Fibroblast of lung (primary cell): Measurements from ENCODE around the gene EMC9. TPM values are rescaled to one million over a fixed set of nuclear protein-coding genes. Genes with fewer than 3 reads are reported as not detected.

Experiments
- DNase-seq, 2 donors: peaks; one replicate each; pipeline versions ENCODE4 v3.0.0 to v3.0.0-alpha.2; 2010; ENCODE audit warnings: low read depth in 2 of 2
- H2AFZ ChIP-seq: 2 replicates; pipeline ENCODE4 v1.5.1; 2012; ENCODE audit warnings: low read length, control low read depth, inconsistent platforms
- H3K27ac ChIP-seq: 2 replicates; pipeline ENCODE4 v1.5.1; 2011; ENCODE audit warnings: low read length, control low read depth; ENCODE audit not compliant: insufficient read depth
- H3K27me3 ChIP-seq: 2 replicates; pipeline ENCODE4 v1.5.1; 2011; ENCODE audit warnings: mild to moderate bottlenecking, low read length; ENCODE audit not compliant: control insufficient read depth, insufficient read depth
- H3K36me3 ChIP-seq: 2 replicates; pipeline ENCODE4 v1.5.1; 2011; ENCODE audit warnings: low read length; ENCODE audit not compliant: control insufficient read depth, insufficient read depth
- H3K4me1 ChIP-seq: 2 replicates; pipeline ENCODE4 v1.5.1; 2011; ENCODE audit warnings: low read length; ENCODE audit not compliant: control insufficient read depth, insufficient read depth; ENCODE audit errors: extremely low read depth
- H3K4me2 ChIP-seq: 2 replicates; pipeline ENCODE4 v1.5.1; 2011; ENCODE audit warnings: low read length, control low read depth; ENCODE audit not compliant: insufficient read depth; ENCODE audit errors: extremely low read depth
- H3K4me3 ChIP-seq, 4 experiments: fragments of 200-600 bp in 1 of 4; sonication (generic) in 1 of 4; replicated peaks in 1 of 4; 2 replicates each; pipeline ENCODE4 v1.5.1; 2011 to 2016; ENCODE audit warnings: low read length in 4 of 4, low read depth in 3 of 4, mild to moderate bottlenecking in 3 of 4, control low read depth in 2 of 4, inconsistent platforms in 1 of 4, mixed read lengths in 1 of 4; ENCODE audit not compliant: insufficient read depth in 1 of 4; ENCODE audit errors: control extremely low read depth in 1 of 4
- H3K79me2 ChIP-seq: 2 replicates; pipeline ENCODE4 v1.5.1; 2012; ENCODE audit warnings: mild to moderate bottlenecking, low read length, inconsistent platforms; ENCODE audit not compliant: control insufficient read depth, insufficient read depth
- H3K9ac ChIP-seq: 2 replicates; pipeline ENCODE4 v1.5.1; 2011; ENCODE audit warnings: mild to moderate bottlenecking, low read length, control low read depth; ENCODE audit not compliant: insufficient read depth
- H3K9me3 ChIP-seq: 2 replicates; pipeline ENCODE4 v1.5.1; 2012; ENCODE audit warnings: low read depth, low read length; ENCODE audit not compliant: control insufficient read depth, insufficient read depth
- H4K20me1 ChIP-seq: 2 replicates; pipeline ENCODE4 v1.5.1; 2011; ENCODE audit warnings: low read length; ENCODE audit not compliant: control insufficient read depth, insufficient read depth; ENCODE audit errors: extremely low read depth
- EZH2 ChIP-seq: IDR thresholded peaks from 2 replicates; pipeline ENCODE4 v1.5.1; 2012; ENCODE audit warnings: low read length, control low read depth, mild to moderate bottlenecking; ENCODE audit errors: missing control alignments
- polyA plus RNA-seq, 2 donors: library from polyadenylated mRNA; depleted of rRNA in 1 of 2; stranded (reverse) in 1 of 2; unstranded in 1 of 2; fragments of >200 nt; gene quantifications; 2 replicates each; pipeline ENCODE4 v1.2.1, GENCODE V29; 2011 to 2012; ENCODE audit warnings: missing spikeins in 1 of 2
- total RNA-seq: library from RNA; depleted of rRNA; stranded (reverse); fragments of >200 nt; gene quantifications from 2 replicates; pipeline ENCODE4 v1.2.1, GENCODE V29; 2014
- TF ChIP-seq, protein P1 (sequence below), 2 donors: IDR thresholded peaks in 1 of 2; conservative IDR thresholded peaks in 1 of 2; 1 replicate in 1 of 2; 2 replicates in 1 of 2; pipeline ENCODE4 v1.5.1; 2011 to 2012; ENCODE audit warnings: low read length in 2 of 2, control low read depth in 1 of 2, inconsistent platforms in 1 of 2, low read depth in 1 of 2, mild to moderate bottlenecking in 1 of 2

Gene EMC9
- total and polyA plus RNA-seq, 2 donors (not counting 1 experiment from before 2014, with no cell fraction given) = 6.6 to 18.0 TPM

DNA sequence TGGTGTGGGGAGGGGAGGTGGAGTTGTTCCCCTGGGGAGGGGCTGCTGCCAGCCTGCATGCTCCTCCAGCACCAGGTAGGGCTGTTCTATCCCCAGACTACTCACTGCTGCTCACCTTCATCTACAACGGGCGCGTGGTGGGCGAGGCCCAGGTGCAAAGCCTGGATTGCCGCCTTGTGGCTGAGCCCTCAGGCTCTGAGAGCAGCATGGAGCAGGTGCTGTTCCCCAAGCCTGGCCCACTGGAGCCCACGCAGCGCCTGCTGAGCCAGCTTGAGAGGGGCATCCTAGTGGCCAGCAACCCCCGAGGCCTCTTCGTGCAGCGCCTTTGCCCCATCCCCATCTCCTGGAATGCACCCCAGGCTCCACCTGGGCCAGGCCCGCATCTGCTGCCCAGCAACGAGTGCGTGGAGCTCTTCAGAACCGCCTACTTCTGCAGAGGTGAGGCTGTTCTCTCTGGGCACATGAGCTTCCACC is 23.2 kb upstream of the EMC9 start:
- no peak overlapping the region for H3K4me3 ChIP-seq
- H3K9me3 ChIP-seq = no peaks in the 10 kb centered on the region
- no peak overlapping the region for H3K9ac ChIP-seq
- no peaks in the 10 kb centered on the region for H3K27me3 ChIP-seq
- no peak overlapping the region for H3K4me2 ChIP-seq
- H3K4me1 ChIP-seq = peaks cover 10% of the 10 kb centered on the region
- peaks cover 37% of the 10 kb centered on the region for H3K36me3 ChIP-seq
- TF ChIP-seq EZH2 = no peak
- TF ChIP-seq, protein P1, sequence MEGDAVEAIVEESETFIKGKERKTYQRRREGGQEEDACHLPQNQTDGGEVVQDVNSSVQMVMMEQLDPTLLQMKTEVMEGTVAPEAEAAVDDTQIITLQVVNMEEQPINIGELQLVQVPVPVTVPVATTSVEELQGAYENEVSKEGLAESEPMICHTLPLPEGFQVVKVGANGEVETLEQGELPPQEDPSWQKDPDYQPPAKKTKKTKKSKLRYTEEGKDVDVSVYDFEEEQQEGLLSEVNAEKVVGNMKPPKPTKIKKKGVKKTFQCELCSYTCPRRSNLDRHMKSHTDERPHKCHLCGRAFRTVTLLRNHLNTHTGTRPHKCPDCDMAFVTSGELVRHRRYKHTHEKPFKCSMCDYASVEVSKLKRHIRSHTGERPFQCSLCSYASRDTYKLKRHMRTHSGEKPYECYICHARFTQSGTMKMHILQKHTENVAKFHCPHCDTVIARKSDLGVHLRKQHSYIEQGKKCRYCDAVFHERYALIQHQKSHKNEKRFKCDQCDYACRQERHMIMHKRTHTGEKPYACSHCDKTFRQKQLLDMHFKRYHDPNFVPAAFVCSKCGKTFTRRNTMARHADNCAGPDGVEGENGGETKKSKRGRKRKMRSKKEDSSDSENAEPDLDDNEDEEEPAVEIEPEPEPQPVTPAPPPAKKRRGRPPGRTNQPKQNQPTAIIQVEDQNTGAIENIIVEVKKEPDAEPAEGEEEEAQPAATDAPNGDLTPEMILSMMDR (conservative IDR thresholded peaks at IDR 0.05 in 1 of 2, IDR thresholded peaks at IDR 0.05 in 1 of 2; ENCODE audit: low read depth in 1 of 2, low read length in 2 of 2) = no peak
- no peaks in the 10 kb centered on the region for H4K20me1 ChIP-seq
- no peak overlapping the region for H2AFZ ChIP-seq
- no peak for DNase-seq
- peaks cover 19% of the 10 kb centered on the region for H3K79me2 ChIP-seq
- H3K27ac ChIP-seq = no peak overlapping the region

DNA sequence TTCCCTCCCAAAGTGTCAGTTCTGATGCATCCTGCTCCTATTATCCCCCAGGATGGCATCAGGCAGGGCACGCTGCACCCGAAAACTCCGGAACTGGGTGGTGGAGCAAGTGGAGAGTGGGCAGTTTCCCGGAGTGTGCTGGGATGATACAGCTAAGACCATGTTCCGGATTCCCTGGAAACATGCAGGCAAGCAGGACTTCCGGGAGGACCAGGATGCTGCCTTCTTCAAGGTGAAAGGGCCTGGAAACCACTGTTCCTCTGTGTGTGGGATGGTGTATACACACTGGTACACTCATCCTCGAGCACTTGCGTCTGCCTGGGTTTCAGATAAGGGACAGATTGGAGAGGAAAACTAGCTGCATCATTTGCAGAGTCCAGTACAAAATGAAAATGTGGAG is 20.7 kb upstream of the EMC9 start:
- peak in 1 of 2 donors; percentile 49 for DNase-seq
- H3K9ac ChIP-seq = peak overlapping the region; percentile 67
- no peak for TF ChIP-seq EZH2
- TF ChIP-seq, protein P1 (conservative IDR thresholded peaks at IDR 0.05 in 1 of 2, IDR thresholded peaks at IDR 0.05 in 1 of 2; ENCODE audit: low read depth in 1 of 2, low read length in 2 of 2) = no peak
- H3K4me3 ChIP-seq = peak overlapping the region; percentile 68 to 100 (median 85)
- peaks cover 10% of the 10 kb centered on the region for H3K4me1 ChIP-seq
- H3K27ac ChIP-seq = peak overlapping the region; percentile 91
- peak overlapping the region; percentile 89 for H3K4me2 ChIP-seq
- no peaks in the 10 kb centered on the region for H4K20me1 ChIP-seq
- H3K9me3 ChIP-seq = no peaks in the 10 kb centered on the region
- no peaks in the 10 kb centered on the region for H3K27me3 ChIP-seq
- peaks cover 19% of the 10 kb centered on the region for H3K79me2 ChIP-seq
- H2AFZ ChIP-seq = no peak overlapping the region
- H3K36me3 ChIP-seq = peaks cover 41% of the 10 kb centered on the region

GRCh38 chr14:24160850-24161804 is 19.7 kb upstream of the EMC9 start, which contains the start of gene IRF9:
Gene IRF9 (plus strand): TSS chr14:24161265. CDS start chr14:24162145, 880 bp downstream.
- Histone ChIP-seq H3K79me2 (peaks cover 19% of the 10 kb centered on the region), H3K9ac (peak within 1 kb of the TSS; percentile 67), H3K4me3 (peak within 1 kb of the TSS; percentile 68 to 100 (median 85)), H3K27me3 (no peaks in the 10 kb centered on the region), H4K20me1 (no peaks in the 10 kb centered on the region), H3K4me2 (peak within 1 kb of the TSS; percentile 89), H2AFZ (no peak within 1 kb of the TSS), H3K27ac (peak within 1 kb of the TSS; percentile 91), H3K36me3 (peaks cover 42% of the 10 kb centered on the region), H3K4me1 (peaks cover 10% of the 10 kb centered on the region), H3K9me3 (no peaks in the 10 kb centered on the region)
- DNase-seq = peak; percentile 87 to 94
- TF ChIP-seq, protein P1 (conservative IDR thresholded peaks at IDR 0.05 in 1 of 2, IDR thresholded peaks at IDR 0.05 in 1 of 2; ENCODE audit: low read depth in 1 of 2, low read length in 2 of 2) = peak; percentile 75 to 94
- TF ChIP-seq EZH2 = no peak
